ENCODE measurements around the gene OR1F1.

- TF ChIP-seq POLR2A (IDR thresholded peaks at IDR 0.05): no peak
- no peak for TF ChIP-seq CTCF (IDR thresholded peaks at IDR 0.05 in 4 of 5, conservative IDR thresholded peaks at IDR 0.05 in 1 of 5)
Observed at GRCh38 chr16:3140603-3141427, 47.2 kb upstream of the OR1F1 start.
